HL-60 (cell line): ENCODE measurements around the gene ERP29.

Experiments
- DNase-seq, 2 experiments: peaks; one replicate each; pipeline ENCODE4 v3.0.0-alpha.2; 2010 to 2020; ENCODE audit warnings: low read depth in 1 of 2, low spot score in 1 of 2
- H3K27ac ChIP-seq: fragments of 250-450 bp; sonication (Bioruptor Pico); replicated peaks from 2 replicates; pipeline ENCODE4 v1.5.1; 2020; ENCODE audit warnings: mild to moderate bottlenecking, moderate library complexity
- H3K27me3 ChIP-seq: fragments of 250-450 bp; sonication (Bioruptor Pico); 2 replicates; pipeline ENCODE4 v1.5.1; 2021; ENCODE audit warnings: mild to moderate bottlenecking, moderate library complexity; ENCODE audit not compliant: insufficient read depth, poor library complexity, severe bottlenecking
- H3K4me3 ChIP-seq: replicated peaks from 2 replicates; pipeline ENCODE4 v1.5.1; 2011; ENCODE audit warnings: mild to moderate bottlenecking, control low read depth, low read length; ENCODE audit not compliant: insufficient read depth
- GABPA ChIP-seq: IDR thresholded peaks from 2 replicates; pipeline ENCODE4 v1.6.1; 2012; ENCODE audit warnings: low read depth
- POLR2AphosphoS5 ChIP-seq: IDR thresholded peaks from 2 replicates; pipeline ENCODE4 v1.6.1; 2012; ENCODE audit warnings: low read depth
- SPI1 ChIP-seq: IDR thresholded peaks from 2 replicates; pipeline ENCODE4 v1.6.1; 2012; ENCODE audit warnings: low read depth, mild to moderate bottlenecking, borderline replicate concordance
- TF ChIP-seq, protein P1 (sequence below): IDR thresholded peaks from one replicate; pipeline ENCODE4 v1.5.1; 2011; ENCODE audit warnings: low read length, control low read depth, inconsistent platforms; ENCODE audit not compliant: insufficient read depth
- TF ChIP-seq, protein P2 (sequence below): IDR thresholded peaks from 2 replicates; pipeline ENCODE4 v1.6.1; 2012; ENCODE audit warnings: low read depth; ENCODE audit not compliant: insufficient replicate concordance

ERP29 gene

DNA sequence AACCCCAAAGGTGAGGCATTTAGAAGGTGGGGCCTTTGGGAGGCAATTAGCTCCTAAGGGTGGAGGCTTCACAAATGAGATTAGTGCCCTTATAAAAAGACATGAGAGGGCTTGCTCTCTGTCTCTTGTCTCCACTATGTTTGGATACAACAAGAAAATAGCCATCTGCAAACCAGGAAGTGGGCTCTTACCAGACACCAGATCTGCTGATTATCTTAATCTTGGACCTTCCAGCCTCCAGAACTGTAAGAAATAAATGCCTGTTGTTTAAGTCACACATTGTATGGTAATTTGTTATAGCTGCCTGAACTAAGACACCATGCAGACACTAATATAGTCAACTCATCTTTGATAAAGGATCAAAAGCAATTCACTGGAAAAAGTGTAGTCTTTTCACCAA, 34.7 kb upstream of the ERP29 start:
- H3K4me3 ChIP-seq: no peak overlapping the region
- no peak overlapping the region for H3K27ac ChIP-seq
- no peak for DNase-seq
- H3K27me3 ChIP-seq: no peaks in the 10 kb centered on the region
- TF ChIP-seq, protein P1, sequence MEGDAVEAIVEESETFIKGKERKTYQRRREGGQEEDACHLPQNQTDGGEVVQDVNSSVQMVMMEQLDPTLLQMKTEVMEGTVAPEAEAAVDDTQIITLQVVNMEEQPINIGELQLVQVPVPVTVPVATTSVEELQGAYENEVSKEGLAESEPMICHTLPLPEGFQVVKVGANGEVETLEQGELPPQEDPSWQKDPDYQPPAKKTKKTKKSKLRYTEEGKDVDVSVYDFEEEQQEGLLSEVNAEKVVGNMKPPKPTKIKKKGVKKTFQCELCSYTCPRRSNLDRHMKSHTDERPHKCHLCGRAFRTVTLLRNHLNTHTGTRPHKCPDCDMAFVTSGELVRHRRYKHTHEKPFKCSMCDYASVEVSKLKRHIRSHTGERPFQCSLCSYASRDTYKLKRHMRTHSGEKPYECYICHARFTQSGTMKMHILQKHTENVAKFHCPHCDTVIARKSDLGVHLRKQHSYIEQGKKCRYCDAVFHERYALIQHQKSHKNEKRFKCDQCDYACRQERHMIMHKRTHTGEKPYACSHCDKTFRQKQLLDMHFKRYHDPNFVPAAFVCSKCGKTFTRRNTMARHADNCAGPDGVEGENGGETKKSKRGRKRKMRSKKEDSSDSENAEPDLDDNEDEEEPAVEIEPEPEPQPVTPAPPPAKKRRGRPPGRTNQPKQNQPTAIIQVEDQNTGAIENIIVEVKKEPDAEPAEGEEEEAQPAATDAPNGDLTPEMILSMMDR: no peak
- TF ChIP-seq, protein P2, sequence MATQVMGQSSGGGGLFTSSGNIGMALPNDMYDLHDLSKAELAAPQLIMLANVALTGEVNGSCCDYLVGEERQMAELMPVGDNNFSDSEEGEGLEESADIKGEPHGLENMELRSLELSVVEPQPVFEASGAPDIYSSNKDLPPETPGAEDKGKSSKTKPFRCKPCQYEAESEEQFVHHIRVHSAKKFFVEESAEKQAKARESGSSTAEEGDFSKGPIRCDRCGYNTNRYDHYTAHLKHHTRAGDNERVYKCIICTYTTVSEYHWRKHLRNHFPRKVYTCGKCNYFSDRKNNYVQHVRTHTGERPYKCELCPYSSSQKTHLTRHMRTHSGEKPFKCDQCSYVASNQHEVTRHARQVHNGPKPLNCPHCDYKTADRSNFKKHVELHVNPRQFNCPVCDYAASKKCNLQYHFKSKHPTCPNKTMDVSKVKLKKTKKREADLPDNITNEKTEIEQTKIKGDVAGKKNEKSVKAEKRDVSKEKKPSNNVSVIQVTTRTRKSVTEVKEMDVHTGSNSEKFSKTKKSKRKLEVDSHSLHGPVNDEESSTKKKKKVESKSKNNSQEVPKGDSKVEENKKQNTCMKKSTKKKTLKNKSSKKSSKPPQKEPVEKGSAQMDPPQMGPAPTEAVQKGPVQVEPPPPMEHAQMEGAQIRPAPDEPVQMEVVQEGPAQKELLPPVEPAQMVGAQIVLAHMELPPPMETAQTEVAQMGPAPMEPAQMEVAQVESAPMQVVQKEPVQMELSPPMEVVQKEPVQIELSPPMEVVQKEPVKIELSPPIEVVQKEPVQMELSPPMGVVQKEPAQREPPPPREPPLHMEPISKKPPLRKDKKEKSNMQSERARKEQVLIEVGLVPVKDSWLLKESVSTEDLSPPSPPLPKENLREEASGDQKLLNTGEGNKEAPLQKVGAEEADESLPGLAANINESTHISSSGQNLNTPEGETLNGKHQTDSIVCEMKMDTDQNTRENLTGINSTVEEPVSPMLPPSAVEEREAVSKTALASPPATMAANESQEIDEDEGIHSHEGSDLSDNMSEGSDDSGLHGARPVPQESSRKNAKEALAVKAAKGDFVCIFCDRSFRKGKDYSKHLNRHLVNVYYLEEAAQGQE: no peak
- TF ChIP-seq GABPA (no peak), POLR2AphosphoS5 (no peak), SPI1 (peak; percentile 20; the same call in 1 of the 2 replicates)

DNA sequence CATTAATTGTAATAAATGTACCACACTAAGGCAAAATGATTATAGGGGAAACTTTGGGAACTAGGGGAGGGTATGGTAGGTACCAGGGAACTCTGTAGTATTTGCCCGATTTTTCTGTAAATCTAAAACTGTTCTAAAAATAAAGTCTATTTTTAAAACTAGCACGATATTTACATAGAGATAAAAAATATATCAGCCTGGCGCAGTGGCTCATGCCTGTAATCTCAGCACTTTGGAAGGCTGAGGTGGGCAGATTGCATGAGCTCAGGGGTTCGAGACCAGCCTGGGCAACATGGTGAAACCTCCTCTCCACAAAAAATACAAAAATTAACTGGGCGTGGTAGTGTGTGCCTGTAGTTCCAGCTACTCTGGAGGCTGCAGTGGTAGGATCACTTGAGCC, 32.6 kb upstream of the ERP29 start:
- TF ChIP-seq GABPA: no peak
- TF ChIP-seq, protein P2: no peak
- TF ChIP-seq, protein P1: no peak
- no peak for TF ChIP-seq POLR2AphosphoS5
- TF ChIP-seq SPI1: no peak
- no peaks in the 10 kb centered on the region for H3K27me3 ChIP-seq
- H3K4me3 ChIP-seq: no peak overlapping the region
- no peak for DNase-seq
- H3K27ac ChIP-seq: no peak overlapping the region

DNA sequence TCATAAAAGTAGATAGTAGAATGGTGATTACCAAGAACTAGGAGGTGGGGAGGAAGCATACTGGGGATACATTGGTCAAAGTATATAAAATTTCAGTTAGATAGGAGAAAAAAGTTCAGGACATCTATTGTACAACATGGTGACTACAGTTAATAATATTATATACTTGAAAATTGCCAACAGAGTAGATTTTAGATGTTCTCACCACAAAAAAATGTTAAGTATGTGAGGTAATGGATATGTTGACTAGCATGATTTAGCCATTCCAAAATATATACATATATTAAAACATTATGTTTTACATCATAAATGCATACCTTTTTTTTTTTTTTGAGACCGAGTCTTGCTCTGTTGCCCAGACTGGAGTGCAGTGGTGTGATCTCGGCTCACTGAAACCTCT, 31.2 kb upstream of the ERP29 start:
- Histone ChIP-seq H3K27me3 (no peaks in the 10 kb centered on the region), H3K27ac (no peak overlapping the region), H3K4me3 (no peak overlapping the region)
- TF ChIP-seq, protein P2: no peak
- TF ChIP-seq GABPA (no peak), POLR2AphosphoS5 (no peak), SPI1 (no peak)
- TF ChIP-seq, protein P1: no peak
- no peak for DNase-seq
